ENCODE results near the gene TEX22.
A peak's percentile ranks its signal among the peaks of the same experiment; 100 is the strongest.

TEX22 gene

GRCh38 chr14:105439710-105440553, 41.6 kb downstream of the TEX22 start:
- no peak for DNase-seq (ENCODE audit: low spot score)

- DNase-seq (ENCODE audit: low spot score) = no peak
Observed at GRCh38 chr14:105440554-105440900, 42.2 kb downstream of the TEX22 start.

GRCh38 chr14:105440992-105441391, 42.7 kb downstream of the TEX22 start:
- no peak for DNase-seq (ENCODE audit: low spot score)

GRCh38 chr14:105442125-105442524, 43.8 kb downstream of the TEX22 start:
- DNase-seq (ENCODE audit: low spot score) = no peak

GRCh38 chr14:105442834-105443233, 44.5 kb downstream of the TEX22 start:
- DNase-seq (ENCODE audit: low spot score) = no peak

- no peak for DNase-seq (ENCODE audit: low spot score)
Observed at GRCh38 chr14:105444859-105445258, 46.5 kb downstream of the TEX22 start.

GRCh38 chr14:105445290-105445689, 47.0 kb downstream of the TEX22 start:
- no peak for DNase-seq (ENCODE audit: low spot score)

- no peak for DNase-seq (ENCODE audit: low spot score)
Observed at GRCh38 chr14:105445901-105446845, 47.8 kb downstream of the TEX22 start.

- DNase-seq (ENCODE audit: low spot score) = no peak
Observed at GRCh38 chr14:105446971-105447370, 48.6 kb downstream of the TEX22 start.

GRCh38 chr14:105447651-105448640, 49.6 kb downstream of the TEX22 start:
- DNase-seq (ENCODE audit: low spot score) = no peak

GRCh38 chr14:105448706-105449111, 50.4 kb downstream of the TEX22 start:
- peak; percentile 74 for DNase-seq (ENCODE audit: low spot score)

- DNase-seq (ENCODE audit: low spot score) = no peak
Observed at GRCh38 chr14:105449276-105450122, 51.2 kb downstream of the TEX22 start.

GRCh38 chr14:105450123-105450505, 51.8 kb downstream of the TEX22 start:
- DNase-seq (ENCODE audit: low spot score) = no peak

- DNase-seq (ENCODE audit: low spot score) = no peak
Observed at GRCh38 chr14:105450864-105451720, 52.8 kb downstream of the TEX22 start.

GRCh38 chr14:105452963-105453362, 54.6 kb downstream of the TEX22 start:
- no peak for DNase-seq (ENCODE audit: low spot score)

GRCh38 chr14:105453847-105454246, 55.5 kb downstream of the TEX22 start:
- no peak for DNase-seq (ENCODE audit: low spot score)

GRCh38 chr14:105455086-105455640, 56.8 kb downstream of the TEX22 start:
- DNase-seq (ENCODE audit: low spot score) = no peak

GRCh38 chr14:105455766-105456660, 57.7 kb downstream of the TEX22 start:
- no peak for DNase-seq (ENCODE audit: low spot score)
